ENCODE data around the gene TSC2.
A peak's percentile ranks its signal among the peaks of the same experiment; 100 is the strongest.

Gene TSC2

DNA sequence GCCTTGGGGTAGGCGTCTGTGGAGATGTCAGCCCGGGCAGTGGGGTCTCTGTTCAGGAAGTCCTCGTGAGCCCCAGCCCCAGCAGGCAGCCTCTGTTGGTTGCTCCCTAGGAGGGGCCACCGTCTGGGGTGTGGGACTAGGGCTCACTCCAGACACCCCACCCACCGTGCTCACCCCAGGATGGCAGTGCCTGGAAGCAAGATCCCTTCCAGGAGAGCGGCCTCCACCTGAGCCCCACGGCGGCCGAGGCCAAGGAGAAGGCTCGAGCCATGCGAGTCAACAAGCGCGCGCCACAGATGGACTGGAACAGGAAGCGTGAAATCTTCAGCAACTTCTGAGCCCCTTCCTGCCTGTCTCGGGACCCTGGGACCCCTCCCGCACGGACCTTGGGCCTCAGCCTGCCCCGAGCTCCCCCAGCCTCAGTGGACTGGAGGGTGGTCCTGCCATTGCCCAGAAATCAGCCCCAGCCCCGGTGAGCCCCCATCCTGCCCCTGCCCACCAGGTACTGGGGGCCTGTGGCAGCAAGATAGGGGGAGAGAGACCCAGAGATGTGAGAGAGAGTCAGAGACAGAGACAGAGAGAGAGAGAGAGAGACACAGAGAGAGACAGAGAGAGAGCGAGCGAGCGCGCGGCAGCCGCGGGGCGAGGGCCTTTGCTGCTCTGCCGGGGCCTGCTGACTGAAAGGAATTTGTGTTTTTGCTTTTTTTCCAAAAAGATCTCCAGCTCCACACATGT, 10.0 kb upstream of the TSC2 start:
- TF ChIP-seq RAD21 (IDR thresholded peaks at IDR 0.05; ENCODE audit: low read depth) (no peak), ZBTB7A (IDR thresholded peaks at IDR 0.05; ENCODE audit: low read depth) (peak; percentile 11; the same call in 1 of the 2 replicates)

DNA sequence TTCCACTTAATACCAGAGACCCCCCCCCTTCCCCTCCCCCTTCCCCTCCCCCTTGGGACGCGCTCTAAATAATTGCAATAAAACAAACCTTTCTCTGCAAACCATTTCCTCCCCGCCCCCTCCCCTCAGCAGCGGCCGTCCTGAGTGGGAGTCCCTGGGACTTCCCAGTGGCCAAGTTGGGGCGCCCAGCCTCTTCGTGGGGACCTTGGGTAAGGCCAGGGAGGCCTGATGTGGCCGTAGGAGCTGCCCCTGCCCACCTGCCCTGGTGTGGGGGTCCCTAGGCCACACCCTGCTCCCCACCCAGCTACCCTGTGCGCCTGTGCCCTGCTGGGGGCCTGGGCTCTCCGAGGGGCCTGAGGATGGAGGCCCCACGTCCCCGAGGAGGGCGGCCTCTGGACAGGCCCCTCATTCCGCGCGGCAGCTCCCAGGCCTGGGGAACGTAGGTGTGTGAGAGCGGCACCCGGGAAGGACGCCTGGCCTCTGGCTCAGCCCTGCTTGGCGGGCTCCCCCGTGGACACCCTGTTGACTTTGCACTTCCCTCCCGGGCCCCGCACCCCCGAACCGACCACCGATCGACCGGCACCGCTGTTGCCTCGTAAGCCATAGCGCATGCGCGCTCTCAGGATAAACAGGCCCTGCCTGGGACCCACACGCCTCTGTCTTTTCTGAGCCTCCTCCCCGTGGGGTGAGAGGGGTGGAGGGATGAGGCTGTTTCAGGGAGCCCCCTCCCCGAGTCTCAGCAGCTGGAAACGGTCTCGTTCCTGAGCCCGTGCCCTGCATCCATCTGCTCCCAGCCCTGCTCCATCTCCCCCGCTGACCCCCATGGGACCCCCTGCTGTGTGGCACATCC, 9.2 kb upstream of the TSC2 start:
- TF ChIP-seq TCF12 (IDR thresholded peaks at IDR 0.05; ENCODE audit: low read depth) (no peak), TAF1 (IDR thresholded peaks at IDR 0.05; ENCODE audit: low read depth) (no peak), NFIC (IDR thresholded peaks at IDR 0.05) (no peak), REST (IDR thresholded peaks at IDR 0.05; ENCODE audit: low read depth) (no peak), CEBPB (IDR thresholded peaks at IDR 0.05) (no peak), CREB1 (IDR thresholded peaks at IDR 0.05; ENCODE audit: low read depth) (no peak), MAX (IDR thresholded peaks at IDR 0.05) (no peak), ZBTB7A (IDR thresholded peaks at IDR 0.05; ENCODE audit: low read depth) (no peak; the same call in 1 of the 2 replicates), RAD21 (IDR thresholded peaks at IDR 0.05; ENCODE audit: low read depth) (no peak), EP300 (IDR thresholded peaks at IDR 0.05; ENCODE audit: borderline replicate concordance) (no peak), EGR1 (IDR thresholded peaks at IDR 0.05) (no peak), FOXM1 (IDR thresholded peaks at IDR 0.05; ENCODE audit: borderline replicate concordance, low read depth) (no peak)
- TF ChIP-seq, protein P1, sequence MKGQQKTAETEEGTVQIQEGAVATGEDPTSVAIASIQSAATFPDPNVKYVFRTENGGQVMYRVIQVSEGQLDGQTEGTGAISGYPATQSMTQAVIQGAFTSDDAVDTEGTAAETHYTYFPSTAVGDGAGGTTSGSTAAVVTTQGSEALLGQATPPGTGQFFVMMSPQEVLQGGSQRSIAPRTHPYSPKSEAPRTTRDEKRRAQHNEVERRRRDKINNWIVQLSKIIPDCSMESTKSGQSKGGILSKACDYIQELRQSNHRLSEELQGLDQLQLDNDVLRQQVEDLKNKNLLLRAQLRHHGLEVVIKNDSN (IDR thresholded peaks at IDR 0.05), result no peak

DNA sequence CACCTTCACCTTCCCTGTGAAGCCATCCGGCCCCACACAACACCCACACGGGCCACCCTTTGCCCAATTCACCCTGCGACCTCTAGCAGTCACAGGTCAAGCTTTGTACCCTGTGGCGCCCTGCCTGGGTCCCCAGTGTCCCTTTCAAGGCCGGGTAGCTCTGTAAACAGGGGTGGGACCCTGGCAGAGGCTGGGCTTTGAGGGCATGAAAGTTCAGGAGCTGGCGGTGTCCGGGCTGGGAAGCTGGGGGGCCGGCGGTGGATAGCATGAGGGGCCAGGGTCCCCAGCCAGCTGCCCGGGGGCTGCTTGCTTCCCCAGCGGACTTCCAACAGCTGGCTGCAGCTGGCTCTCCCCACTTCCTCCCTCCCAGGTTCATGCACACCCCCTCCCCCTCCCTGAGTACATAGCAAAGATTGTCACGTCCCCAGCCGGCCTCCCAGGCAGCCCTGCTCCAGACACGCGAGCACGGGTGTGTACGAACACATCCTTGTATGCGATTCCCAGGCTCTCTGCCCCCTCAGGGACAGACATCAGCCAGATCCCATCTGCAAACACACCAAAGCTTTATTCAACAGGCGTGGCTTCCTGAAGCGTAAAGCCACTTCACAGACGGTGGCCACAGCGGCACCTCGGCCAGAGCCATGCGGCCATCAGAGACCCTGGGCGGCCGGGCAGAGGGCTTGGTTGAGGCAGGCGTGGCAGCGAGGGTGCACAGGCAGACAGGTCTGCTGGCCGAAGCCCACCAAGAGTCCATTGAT, 8.3 kb upstream of the TSC2 start:
- TF ChIP-seq CREB1 (IDR thresholded peaks at IDR 0.05; ENCODE audit: low read depth) (no peak), YY1 (IDR thresholded peaks at IDR 0.05; ENCODE audit: low read depth) (no peak), NFIC (IDR thresholded peaks at IDR 0.05) (no peak), RAD21 (IDR thresholded peaks at IDR 0.05; ENCODE audit: low read depth) (no peak), TCF12 (IDR thresholded peaks at IDR 0.05; ENCODE audit: low read depth) (no peak), ZBTB7A (IDR thresholded peaks at IDR 0.05; ENCODE audit: low read depth) (no peak), TEAD4 (IDR thresholded peaks at IDR 0.05) (no peak), EGR1 (IDR thresholded peaks at IDR 0.05) (no peak), EP300 (IDR thresholded peaks at IDR 0.05; ENCODE audit: borderline replicate concordance) (no peak), MAX (IDR thresholded peaks at IDR 0.05) (no peak), CEBPB (IDR thresholded peaks at IDR 0.05) (no peak), TAF1 (IDR thresholded peaks at IDR 0.05; ENCODE audit: low read depth) (no peak), REST (IDR thresholded peaks at IDR 0.05; ENCODE audit: low read depth) (no peak), FOXM1 (IDR thresholded peaks at IDR 0.05; ENCODE audit: borderline replicate concordance, low read depth) (no peak)
- TF ChIP-seq, protein P1 (IDR thresholded peaks at IDR 0.05), result no peak

DNA sequence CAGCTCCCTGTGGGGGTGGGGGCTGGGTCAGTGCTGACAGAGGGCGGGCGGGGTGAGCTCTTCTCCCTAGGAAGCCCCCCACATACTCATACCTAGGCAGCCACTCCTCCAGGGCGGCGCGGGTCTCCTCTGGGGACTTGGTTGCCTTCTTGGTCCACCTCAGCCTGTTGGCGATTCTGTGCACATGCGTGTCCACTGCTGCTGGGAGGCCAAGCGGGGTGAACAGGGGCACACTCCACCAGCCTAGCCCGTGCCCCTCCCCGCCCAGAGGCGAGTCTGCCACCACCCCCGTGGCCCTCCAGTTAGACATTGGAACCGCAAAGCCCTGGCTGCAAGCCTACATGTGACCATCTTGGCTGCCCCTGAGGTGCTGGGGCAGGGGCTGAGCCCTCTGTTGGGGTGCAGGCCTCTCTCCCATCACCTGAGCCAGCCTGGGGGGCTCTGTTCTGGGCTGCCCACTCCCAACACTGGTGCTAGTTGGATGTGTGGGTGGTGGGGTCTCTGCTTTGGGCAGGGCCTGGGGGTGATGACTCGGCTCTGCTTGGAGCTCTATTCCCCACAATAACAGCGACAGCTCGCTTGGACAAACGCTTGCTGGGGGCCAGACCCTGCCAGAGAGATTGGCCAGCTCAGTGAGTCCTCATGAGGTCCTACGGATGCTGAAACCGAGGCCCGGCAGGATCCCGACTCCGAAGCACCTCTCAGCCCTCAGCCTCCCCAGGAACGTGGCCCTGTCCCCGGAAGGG, 7.6 kb upstream of the TSC2 start:
- TF ChIP-seq EGR1 (IDR thresholded peaks at IDR 0.05), result no peak
- TF ChIP-seq EP300 (IDR thresholded peaks at IDR 0.05; ENCODE audit: borderline replicate concordance), result no peak
- TF ChIP-seq RAD21 (IDR thresholded peaks at IDR 0.05; ENCODE audit: low read depth), result no peak
- no peak for TF ChIP-seq CEBPB (IDR thresholded peaks at IDR 0.05)
- TF ChIP-seq MAX (IDR thresholded peaks at IDR 0.05), result no peak
